ENCODE measurements around the gene SPAG4.

Gene SPAG4

DNA sequence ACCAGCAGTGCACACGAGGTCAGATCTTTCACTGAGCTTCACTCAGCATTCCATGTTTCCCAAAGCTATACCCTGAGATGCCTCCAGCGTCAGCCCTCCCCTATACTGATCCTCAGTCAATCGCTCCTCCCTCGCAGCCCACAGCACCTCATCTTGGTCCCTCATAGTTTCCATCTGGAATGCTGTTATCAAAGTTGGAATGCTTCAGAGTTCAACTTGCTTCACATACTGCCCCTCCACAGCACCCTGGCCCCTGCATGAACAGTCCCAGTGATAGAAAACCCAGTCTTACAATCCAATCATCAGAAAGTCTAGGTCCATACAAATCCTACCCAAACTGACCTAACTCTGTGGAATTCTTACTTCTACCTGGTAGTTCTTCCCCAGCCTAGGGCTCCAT, 20.0 kb downstream of the SPAG4 start:
- ChIA-PET CTCF (interaction anchor here (0.5 kb wide), 1 partner anchor 57 kb away, joined by 4 read pairs; no protein-coding TSS in a partner anchor), POLR2A (interaction anchor here (0.6 kb wide), 1 partner anchor 960 kb away, joined by 3 read pairs; no protein-coding TSS in a partner anchor)
- no peak overlapping the region for H3K27ac ChIP-seq (ENCODE audit: extremely low read depth, low read depth, low read length)
- no peaks in the 10 kb centered on the region for H3K4me1 ChIP-seq (ENCODE audit: control insufficient read depth, insufficient read depth, low read length)
- no peaks in the 10 kb centered on the region for H3K9me3 ChIP-seq (ENCODE audit: control insufficient read depth, insufficient read depth, low read depth, low read length)
- TF ChIP-seq SP2 (tag by site-specific recombination; IDR thresholded peaks at IDR 0.05) (no peak), ZNF670 (tag by site-specific recombination; IDR thresholded peaks at IDR 0.05; ENCODE audit: low read depth) (no peak), KLF9 (tag by site-specific recombination; IDR thresholded peaks at IDR 0.05; ENCODE audit: low read depth) (no peak), ZNF366 (tag by site-specific recombination; conservative IDR thresholded peaks at IDR 0.05) (no peak), ZNF266 (tag by site-specific recombination; IDR thresholded peaks at IDR 0.05; ENCODE audit: low read depth) (no peak), ZNF560 (tag by site-specific recombination; IDR thresholded peaks at IDR 0.05; ENCODE audit: borderline replicate concordance) (no peak), ZNF132 (tag by site-specific recombination; IDR thresholded peaks at IDR 0.05; ENCODE audit: borderline replicate concordance) (no peak), BCL11A (tag by site-specific recombination; IDR thresholded peaks at IDR 0.05; ENCODE audit: low read depth) (no peak), ZNF549 (tag by site-specific recombination; IDR thresholded peaks at IDR 0.05) (no peak), ZNF585B (tag by site-specific recombination; IDR thresholded peaks at IDR 0.05) (no peak), ZFHX2 (tag by site-specific recombination; conservative IDR thresholded peaks at IDR 0.05) (no peak), ZNF624 (tag by site-specific recombination; IDR thresholded peaks at IDR 0.05) (no peak), ZNF776 (tag by site-specific recombination; IDR thresholded peaks at IDR 0.05; ENCODE audit: borderline replicate concordance) (no peak)
- TF ChIP-seq, protein P1, sequence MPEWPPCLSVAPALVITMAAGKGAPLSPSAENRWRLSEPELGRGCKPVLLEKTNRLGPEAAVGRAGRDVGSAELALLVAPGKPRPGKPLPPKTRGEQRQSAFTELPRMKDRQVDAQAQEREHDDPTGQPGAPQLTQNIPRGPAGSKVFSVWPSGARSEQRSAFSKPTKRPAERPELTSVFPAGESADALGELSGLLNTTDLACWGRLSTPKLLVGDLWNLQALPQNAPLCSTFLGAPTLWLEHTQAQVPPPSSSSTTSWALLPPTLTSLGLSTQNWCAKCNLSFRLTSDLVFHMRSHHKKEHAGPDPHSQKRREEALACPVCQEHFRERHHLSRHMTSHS (tag by site-specific recombination; IDR thresholded peaks at IDR 0.05) = no peak
- TF ChIP-seq, protein P2, sequence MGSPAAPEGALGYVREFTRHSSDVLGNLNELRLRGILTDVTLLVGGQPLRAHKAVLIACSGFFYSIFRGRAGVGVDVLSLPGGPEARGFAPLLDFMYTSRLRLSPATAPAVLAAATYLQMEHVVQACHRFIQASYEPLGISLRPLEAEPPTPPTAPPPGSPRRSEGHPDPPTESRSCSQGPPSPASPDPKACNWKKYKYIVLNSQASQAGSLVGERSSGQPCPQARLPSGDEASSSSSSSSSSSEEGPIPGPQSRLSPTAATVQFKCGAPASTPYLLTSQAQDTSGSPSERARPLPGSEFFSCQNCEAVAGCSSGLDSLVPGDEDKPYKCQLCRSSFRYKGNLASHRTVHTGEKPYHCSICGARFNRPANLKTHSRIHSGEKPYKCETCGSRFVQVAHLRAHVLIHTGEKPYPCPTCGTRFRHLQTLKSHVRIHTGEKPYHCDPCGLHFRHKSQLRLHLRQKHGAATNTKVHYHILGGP (tag by site-specific recombination; IDR thresholded peaks at IDR 0.05) = no peak
- TF ChIP-seq, protein P3, sequence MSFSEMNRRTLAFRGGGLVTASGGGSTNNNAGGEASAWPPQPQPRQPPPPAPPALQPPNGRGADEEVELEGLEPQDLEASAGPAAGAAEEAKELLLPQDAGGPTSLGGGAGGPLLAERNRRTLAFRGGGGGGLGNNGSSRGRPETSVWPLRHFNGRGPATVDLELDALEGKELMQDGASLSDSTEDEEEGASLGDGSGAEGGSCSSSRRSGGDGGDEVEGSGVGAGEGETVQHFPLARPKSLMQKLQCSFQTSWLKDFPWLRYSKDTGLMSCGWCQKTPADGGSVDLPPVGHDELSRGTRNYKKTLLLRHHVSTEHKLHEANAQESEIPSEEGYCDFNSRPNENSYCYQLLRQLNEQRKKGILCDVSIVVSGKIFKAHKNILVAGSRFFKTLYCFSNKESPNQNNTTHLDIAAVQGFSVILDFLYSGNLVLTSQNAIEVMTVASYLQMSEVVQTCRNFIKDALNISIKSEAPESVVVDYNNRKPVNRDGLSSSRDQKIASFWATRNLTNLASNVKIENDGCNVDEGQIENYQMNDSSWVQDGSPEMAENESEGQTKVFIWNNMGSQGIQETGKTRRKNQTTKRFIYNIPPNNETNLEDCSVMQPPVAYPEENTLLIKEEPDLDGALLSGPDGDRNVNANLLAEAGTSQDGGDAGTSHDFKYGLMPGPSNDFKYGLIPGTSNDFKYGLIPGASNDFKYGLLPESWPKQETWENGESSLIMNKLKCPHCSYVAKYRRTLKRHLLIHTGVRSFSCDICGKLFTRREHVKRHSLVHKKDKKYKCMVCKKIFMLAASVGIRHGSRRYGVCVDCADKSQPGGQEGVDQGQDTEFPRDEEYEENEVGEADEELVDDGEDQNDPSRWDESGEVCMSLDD (tag by site-specific recombination; IDR thresholded peaks at IDR 0.05) = no peak
- TF ChIP-seq, protein P4, sequence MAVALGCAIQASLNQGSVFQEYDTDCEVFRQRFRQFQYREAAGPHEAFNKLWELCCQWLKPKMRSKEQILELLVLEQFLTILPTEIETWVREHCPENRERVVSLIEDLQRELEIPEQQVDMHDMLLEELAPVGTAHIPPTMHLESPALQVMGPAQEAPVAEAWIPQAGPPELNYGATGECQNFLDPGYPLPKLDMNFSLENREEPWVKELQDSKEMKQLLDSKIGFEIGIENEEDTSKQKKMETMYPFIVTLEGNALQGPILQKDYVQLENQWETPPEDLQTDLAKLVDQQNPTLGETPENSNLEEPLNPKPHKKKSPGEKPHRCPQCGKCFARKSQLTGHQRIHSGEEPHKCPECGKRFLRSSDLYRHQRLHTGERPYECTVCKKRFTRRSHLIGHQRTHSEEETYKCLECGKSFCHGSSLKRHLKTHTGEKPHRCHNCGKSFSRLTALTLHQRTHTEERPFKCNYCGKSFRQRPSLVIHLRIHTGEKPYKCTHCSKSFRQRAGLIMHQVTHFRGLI (tag by site-specific recombination; IDR thresholded peaks at IDR 0.05) = no peak
- TF ChIP-seq, protein P5, sequence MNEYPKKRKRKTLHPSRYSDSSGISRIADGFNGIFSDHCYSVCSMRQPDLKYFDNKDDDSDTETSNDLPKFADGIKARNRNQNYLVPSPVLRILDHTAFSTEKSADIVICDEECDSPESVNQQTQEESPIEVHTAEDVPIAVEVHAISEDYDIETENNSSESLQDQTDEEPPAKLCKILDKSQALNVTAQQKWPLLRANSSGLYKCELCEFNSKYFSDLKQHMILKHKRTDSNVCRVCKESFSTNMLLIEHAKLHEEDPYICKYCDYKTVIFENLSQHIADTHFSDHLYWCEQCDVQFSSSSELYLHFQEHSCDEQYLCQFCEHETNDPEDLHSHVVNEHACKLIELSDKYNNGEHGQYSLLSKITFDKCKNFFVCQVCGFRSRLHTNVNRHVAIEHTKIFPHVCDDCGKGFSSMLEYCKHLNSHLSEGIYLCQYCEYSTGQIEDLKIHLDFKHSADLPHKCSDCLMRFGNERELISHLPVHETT (tag by site-specific recombination; IDR thresholded peaks at IDR 0.05) = no peak
- TF ChIP-seq, protein P6, sequence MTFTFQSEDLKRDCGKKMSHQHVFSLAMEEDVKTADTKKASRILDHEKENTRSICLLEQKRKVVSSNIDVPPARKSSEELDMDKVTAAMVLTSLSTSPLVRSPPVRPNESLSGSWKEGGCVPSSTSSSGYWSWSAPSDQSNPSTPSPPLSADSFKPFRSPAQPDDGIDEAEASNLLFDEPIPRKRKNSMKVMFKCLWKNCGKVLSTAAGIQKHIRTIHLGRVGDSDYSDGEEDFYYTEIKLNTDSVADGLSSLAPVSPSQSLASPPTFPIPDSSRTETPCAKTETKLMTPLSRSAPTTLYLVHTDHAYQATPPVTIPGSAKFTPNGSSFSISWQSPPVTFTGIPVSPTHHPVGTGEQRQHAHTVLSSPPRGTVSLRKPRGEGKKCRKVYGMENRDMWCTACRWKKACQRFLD (tag by site-specific recombination; IDR thresholded peaks at IDR 0.05) = no peak
- no peak overlapping the region for H3K4me3 ChIP-seq (ENCODE audit: low read depth, low read length)
- peaks cover 0 to 22% of the 10 kb centered on the region in 2 experiments; a peak in 1 of 3 replicates for H3K36me3 ChIP-seq (ENCODE audit: control insufficient read depth in 2 of 2, insufficient read depth in 1 of 2, low read length in 2 of 2)
